HG03378 (cell line): Measurements from ENCODE around the gene IGFBP1.

Experiments used
- ATAC-seq: cut with Tn5 transposase; IDR thresholded peaks from one replicate; pipeline ENCODE4 v1.9.1; 2021; ENCODE audit warnings: mild to moderate bottlenecking, moderate library complexity; ENCODE audit not compliant: unreplicated experiment

The IGFBP1 gene

DNA sequence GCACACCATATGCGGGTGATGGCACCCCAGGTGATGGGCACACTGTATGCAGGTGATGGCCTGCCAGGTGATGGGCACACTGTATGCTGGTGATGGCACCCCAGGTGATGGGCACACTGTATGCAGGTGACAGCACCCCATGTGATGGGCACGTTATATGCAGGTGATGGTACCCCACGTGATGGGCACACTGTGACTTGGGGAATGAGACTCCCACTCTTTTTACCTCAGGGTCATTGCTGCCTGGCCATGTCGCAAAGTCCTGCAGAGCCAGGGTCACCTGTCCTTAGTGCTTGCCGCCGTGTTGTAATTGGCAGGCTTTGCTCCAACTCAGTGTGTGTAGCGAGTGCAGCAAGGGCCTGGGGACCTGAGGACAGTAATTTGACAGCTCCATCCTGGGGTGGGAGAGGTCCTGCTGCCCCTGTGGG lies 7.8 kb upstream of the IGFBP1 start:
- ATAC-seq: no peak

DNA sequence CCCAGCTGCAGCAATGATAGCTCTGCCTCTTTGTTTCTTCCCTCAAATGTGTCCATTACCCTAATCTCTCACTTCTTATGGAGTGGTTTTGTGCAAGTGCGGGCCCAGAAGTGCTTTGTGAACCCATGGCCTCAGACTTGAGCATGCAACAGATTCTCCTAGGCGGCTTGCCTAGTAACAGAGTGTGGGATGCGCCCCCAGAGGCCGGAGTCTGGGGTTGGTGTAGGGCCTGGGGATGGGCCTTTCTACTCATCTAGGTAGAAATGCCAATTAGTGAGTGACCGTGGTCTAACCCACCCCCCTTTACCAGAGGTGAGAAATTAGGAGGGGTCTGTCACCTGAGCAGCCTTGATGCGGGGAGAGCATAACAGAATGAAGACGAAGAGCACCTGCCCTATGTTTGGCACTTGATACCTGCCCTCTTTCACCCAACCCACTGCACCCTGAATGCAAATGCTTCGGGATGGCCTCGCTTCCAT lies 7.0 kb upstream of the IGFBP1 start:
- no peak for ATAC-seq

DNA sequence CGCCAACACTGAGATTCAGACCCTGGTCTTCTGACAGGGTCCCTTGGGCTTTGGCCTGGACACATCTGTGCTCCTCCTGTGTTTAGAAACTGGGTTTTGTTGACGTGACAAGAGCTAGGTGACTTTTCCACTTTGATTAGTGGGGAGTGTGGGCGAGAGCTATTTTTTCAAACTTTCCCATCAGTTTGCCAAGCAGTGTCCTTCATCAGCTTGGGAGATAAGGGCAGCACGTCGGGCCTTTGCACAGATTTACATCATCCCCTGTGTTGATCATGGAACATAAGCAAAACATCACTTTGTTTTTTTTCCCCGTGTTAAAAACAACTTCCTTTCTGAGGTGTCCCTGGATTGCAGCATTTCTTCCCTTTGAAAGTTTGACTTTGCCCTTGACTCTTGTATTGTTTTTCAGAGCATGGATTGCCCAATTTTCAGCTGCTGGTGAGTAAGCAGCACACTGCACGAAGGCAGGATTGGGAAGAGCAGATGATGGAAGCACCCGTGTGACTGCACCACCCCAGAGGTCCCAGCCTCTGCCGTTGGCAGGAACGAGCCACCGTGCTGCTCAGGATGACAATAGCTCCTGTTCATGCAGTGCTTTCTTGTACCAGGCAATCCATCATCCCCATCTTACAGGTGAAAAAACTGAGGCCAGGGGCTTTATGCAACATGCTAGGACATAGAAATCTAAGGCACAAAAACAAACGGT lies 6.4 kb upstream of the IGFBP1 start:
- no peak for ATAC-seq

DNA sequence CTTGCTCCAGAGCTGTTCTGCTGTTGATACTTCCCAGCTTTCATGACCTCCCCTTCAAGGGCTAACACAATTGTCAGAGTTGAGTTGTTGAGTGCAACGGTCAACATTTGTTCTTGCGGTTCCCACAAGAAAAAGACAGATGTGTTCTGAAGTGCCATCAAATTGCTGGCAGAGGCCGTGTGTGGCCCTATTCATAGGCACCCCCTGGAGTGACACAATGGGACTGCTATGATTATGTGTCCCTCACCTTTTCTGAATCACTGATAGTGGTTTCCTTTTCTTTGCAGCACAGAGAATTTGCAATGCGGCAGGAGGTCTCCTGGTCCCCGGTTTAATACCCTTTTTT lies 5.8 kb upstream of the IGFBP1 start:
- ATAC-seq: no peak

DNA sequence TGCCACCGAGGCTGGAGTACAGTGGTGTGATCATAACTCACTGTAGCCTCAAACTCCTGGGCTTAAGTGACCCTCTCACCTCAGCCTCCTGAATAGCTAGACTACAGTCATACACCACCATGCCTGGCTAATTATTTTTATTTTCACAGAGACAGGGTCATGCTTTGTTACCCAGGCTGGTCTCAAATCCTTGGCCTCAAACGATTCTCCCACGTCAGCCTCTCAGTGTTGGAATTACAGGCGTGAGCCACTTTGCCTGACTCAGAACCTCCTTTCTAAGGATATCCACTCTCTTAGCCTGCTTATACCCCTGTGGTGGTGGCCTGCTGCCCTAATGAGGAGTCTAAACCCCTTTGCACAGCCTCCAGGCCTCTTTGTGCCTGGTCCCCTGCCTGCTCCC lies 4.2 kb upstream of the IGFBP1 start:
- ATAC-seq: no peak

DNA sequence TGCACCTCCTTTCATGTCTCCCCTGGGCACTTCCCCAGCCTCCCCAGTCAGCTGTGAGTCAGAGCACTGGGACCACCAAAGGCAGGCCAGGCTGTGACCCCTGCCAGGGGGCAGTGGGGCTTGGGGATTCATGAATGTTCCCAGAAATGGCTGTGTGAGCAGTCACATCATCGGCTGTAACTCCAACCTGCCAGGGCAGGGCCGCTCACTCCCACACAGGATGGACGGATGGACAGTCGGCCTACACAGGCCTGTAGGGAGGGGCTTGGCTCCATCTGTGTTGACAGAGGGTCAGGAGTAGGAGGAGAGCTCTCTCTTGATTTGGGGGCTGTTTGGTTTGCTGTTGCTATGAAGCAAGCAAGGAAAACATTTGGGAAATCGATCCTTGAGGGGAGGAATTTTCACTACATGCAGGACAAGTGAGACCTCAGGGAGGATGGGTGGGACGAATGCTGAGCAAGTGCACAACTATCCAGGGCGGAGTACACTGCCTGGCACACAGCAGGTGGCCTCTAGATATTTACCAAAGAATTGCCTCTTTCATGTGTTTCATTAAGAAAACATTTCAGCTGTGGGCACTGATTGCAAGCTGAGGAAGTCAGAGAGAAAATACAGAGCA lies 2.9 kb upstream of the IGFBP1 start:
- ATAC-seq: no peak

DNA sequence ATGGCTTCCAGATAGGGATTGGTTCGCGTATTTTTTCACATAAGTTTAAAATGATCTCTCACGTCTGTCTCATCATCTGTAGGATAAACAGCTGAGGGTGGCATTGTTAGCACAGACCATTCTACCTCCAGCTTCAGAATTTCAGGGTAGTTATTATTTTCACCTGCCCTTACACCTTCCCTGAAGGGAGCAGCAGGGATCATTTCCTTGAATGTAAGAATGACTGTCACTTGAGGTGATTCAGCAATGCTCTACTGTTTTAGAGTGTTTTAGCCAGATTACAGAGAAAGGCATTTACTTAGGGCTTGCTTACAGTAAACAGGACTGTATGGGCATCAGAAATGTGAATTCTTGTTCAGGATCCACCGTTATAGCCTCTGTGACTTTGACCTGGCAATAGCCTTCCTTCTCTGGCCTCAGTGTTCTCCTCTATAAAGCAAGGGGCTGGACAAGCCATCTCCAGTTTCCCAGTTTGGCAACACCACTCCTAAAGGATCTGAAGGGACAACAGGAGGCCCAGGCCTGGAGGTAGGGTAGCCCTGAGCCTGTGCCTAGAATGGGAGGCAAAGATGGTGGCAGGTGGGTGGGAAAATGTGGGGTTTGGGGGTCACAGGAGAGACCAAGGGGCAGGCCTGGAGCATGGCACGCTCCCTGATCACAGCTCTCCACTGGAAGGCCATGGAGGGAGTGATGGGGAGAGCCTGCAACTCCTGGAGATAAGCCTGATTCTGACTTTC lies 1.2 kb upstream of the IGFBP1 start:
- ATAC-seq: no peak

DNA sequence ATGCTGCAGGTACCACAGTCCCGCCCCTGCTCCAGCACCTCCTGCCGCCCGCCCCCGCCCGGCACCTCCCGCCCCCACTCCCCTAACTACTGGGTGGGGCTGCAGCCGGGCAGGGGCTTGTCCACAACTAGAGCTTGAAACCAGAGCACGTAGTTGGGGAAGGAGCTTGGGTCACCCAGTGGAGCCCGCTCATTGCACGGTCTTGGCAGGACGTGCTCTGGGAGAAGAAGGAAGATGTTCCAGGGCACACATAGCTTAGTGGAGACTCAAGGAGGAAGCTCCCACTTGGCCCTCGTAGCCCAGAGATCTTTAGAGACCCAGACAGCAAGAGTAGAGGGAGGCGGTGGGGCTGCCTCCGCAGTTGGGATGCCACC lies 692 bp downstream of the IGFBP1 start:
- ATAC-seq: no peak

DNA sequence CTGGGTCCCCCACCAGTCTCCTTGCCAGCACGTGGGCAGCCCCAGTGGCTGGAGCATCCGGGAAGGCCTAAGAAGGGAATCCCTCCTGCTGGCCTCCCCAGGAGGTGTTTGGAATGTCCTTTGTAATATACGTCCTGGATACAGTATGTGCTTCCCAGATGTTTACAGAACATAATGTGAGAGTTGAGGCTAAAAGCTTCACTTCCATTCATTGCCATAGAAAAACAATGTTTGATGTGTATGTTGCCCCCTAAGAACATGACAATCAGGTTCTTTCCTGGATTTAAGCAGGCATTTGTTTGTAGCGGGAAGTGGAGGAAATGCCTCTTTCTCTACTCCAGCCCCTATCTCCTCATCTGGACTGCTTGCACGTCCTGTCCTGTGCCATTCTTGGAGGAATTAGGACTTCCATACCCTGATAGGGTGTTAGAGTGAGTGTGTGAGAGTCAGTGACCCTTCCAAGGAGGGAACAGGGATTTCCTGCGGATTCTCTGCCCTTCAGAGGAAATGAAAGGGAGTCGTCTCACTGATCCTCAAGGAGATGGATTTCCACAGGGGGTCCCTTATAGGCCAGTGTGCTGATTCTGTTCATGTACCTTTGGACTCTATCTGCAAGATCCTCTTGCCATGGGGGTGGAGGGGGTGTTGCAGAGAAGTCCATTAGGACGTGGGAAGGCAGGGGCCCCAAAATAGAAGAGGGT lies 1.2 kb downstream of the IGFBP1 start:
- ATAC-seq: no peak

DNA sequence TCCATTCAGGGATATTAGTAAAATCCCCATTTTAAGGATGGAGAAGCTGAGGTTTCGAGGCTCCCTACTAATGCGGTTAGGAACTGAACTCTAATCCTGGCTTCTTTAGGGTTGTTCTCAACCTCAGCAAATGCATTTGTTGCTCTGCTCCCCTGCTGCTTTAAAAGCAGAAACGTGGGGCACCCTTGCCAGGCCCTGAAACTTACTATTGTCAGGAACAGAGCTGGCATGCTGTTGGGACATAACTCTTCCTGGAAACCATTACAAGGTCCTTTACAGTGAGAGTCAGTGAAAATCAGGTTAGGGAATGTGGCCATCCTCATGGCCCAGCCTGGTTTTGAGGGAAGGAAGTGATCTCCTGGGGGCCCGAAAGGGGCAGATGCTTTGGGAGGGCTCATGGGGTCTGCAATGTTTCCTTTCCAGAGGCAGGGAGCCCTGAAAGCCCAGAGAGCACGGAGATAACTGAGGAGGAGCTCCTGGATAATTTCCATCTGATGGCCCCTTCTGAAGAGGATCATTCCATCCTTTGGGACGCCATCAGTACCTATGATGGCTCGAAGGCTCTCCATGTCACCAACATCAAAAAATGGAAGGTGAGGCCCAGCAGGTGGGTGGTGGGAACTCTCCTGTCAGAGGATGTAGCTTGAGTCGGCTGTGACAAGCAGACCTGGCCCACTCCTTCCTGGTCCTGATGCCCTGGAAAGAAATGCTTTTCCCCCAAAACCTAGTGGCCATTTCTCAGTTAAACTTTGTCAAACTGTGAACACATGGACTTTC lies 2.0 kb downstream of the IGFBP1 start:
- ATAC-seq: no peak

DNA sequence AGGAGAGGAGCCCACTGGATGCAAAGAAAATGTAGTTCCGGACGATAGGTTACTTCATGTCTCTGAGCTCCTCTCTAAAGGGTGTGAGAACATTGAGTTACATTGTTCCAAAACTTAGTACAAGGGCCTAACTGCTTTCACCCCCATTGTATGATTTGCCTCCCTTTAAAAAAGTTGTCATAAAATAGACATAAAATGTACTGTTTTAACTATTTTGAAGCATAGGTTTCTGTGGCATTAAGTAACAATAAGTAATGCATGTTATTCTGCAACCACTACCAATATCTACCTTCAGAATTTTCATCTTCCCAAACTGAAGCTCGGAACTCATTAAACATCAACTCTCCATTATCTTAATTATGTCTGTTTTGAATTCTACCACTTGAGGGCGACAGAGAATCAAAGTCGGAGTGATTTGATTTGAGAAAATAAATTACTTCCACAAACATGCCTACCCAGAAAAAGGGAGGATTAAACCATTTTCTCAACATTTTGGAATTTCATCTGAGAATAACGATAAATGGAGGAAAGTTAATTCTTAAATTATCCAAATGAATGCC lies 2.7 kb downstream of the IGFBP1 start:
- ATAC-seq: no peak

DNA sequence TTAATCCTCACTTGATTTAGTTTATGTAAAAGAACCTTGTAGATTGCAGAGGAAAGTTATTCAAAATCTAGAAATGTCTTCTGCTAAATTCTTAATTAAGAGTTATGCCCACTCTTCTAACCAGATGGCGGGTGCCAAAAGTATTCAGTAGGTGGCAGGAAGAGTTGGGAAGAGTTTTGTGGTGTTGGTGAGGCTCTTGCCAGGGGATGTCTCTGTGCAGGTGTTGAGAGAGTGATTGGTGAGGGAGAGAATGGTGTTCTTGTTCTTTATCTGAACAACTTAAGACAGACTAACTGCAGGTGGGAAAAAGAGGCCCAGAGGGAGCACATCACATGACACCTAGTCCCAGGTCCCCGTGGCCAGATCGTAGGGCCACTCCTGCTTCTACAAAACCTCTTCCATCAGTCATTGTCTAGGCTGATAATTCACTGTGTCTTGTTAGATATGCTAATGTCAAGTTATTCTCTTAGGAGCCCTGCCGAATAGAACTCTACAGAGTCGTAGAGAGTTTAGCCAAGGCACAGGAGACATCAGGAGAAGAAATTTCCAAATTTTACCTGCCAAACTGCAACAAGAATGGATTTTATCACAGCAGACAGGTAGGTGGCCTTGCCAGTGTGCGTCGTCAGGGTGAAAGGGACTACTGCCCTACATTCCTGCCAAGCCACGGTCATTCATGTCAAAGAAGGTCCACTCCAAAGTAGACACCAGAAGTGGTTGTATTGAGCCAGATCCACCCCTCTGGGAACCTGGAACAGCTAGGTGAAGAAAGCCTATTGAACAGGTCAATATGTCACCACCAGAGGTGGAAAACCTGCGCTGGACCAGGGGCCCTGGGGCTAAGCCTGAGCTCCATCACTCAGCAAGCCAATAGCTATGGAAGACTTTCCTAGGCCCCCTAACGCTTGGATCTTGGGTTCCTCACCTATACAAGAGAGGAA lies 3.4 kb downstream of the IGFBP1 start:
- ATAC-seq: no peak

DNA sequence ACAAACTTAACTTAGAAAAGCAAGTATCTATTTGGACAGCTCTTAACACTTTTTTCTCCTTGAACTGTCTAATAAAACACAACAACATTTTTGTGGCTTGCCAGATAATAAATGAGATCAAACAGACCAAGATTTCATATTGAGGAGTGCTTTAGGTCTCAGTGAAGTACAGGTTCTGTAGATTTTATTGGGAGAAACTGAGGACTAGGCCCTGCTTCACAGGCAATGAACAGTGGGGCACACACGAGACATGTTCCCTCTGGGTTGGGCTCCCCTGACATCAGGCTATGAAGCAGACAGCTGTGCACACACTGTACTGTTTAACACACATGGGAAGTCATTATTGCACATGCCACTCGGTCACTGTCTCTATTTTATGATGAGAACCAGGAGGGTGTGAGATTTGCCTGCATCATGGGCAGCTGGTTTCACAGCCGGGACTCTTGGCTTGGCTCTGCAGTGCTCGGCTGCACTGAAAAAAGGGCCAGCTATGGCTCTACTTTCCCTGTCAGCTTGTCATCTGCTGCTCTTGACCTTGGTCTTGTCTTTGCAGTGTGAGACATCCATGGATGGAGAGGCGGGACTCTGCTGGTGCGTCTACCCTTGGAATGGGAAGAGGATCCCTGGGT lies 4.2 kb downstream of the IGFBP1 start:
- ATAC-seq: no peak

DNA sequence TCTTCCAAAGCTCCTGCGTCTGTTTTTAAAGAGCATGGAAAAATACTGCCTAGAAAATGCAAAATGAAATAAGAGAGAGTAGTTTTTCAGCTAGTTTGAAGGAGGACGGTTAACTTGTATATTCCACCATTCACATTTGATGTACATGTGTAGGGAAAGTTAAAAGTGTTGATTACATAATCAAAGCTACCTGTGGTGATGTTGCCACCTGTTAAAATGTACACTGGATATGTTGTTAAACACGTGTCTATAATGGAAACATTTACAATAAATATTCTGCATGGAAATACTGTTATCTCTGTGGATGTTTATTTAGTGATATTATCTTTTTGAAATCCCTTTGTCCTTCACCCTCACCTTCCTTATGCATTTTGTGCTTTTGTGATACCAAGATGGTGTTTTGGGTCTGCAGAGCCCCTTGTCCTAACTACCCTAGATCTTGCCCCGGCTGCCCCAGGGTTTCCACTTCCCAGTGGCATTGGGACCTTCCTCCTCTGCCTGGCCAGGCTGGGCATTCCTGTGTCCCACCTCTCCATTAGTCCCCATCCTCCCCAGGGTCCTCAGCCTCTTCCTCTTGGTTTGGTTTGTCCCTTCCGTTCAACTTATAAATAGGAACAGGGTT lies 5.2 kb downstream of the IGFBP1 start:
- no peak for ATAC-seq

DNA sequence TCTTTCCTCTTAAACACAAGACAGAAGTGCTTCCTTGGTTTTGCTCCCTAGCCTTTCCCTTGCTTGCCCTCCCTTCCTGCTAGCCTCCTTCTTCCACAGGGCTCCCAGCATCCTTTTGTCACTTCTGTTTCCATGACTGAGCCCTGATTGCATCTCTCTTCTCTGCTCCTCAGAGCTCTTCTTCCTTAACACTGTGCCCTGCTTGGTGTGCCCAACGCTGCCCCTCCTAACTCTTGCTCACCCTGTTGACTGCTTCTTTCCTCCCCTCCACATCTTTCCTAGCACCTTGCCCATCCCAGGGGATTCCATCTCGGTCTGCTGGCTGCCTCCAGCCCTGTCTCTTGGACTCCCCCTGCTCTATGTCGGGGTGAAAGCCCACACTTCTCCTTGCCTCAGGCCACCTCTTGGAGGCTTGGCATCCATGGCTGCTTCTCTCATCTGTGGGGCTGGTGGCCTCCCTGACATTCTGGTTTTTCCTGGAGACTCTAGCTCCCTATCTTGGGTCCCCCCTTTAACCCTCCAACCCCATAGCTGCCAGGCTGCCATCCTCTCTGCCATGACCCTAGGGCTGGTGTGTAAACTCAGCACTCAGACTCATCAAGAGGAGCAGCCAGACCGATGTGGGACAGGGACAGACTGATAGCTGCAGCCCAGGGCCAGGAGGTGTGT lies 5.8 kb downstream of the IGFBP1 start:
- no peak for ATAC-seq

DNA sequence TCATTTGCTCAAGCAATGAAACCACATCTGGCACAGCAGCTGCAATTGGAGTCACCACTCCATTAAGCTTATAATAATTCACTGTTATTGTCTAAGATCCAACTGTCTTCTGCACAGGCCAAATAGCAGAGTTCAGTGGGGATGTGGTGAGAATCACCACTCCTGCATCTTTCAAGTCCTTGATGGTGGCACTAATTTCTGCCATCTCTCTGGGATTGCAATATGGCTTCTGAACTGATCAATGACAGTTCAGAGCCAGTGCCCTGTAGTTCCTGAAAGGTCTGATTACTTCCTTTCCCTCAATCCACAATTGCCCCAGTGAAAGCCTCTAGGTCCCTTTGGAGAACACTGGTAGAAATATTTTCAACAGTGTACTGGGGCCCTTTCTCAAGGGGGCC lies 6.4 kb downstream of the IGFBP1 start:
- no peak for ATAC-seq

DNA sequence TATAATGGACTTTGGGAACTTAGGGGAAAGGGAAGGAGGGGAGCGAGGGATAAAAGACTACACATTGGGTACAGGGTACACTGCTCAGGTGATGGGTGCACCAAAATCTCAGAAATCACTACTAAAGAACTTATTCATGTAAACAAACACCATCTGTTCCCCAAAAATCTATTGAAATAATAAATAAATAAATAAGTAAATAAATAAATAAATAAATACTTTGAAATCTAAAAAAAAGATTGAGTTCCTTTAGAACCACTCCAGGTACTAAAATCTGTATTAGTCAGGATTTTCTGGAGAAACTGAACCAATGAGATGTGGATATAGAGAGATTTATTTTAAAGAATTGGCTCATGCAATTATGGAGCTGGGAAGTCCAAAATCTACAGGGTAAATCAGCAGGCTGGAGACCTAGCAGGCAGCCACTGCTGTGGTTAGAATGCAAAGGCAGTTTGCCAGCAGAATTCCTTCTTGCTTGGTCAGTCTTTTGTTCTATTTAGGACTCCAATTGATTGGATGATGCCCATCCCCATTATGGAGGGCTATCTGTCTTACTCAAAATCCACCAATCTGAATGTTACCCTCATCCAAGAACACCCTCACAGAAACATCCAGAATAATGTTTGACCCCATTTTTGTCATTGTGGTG lies 8.9 kb downstream of the IGFBP1 start:
- no peak for ATAC-seq

DNA sequence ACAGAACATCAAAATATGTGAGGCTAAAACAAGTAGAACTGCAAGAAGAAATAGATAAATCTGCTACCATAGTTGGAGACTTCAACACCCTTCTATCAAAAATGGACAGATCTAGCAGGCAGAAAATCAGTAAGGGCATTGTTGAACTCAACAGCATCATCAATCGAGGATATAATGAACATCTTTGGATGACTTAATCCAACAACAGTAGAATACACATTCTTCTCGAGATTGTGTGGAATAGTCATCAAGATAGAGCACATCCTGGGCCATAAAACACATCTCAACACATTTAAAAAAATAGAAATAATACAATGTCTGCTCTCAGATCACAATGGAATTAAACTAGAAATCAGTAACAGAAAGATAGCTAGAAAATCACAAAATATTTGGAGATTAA lies 9.9 kb downstream of the IGFBP1 start:
- no peak for ATAC-seq
